ENCODE measurements around the gene ORM2. TPM values are rescaled to one million over a fixed set of nuclear protein-coding genes. Genes with fewer than 3 reads are reported as not detected.
A peak's percentile ranks its signal among the peaks of the same experiment; 100 is the strongest.

ORM2 gene
- total RNA-seq, 2 experiments from 2014 or later, result not detected

- peaks cover 78% of the 10 kb centered on the region for H3K36me3 Mint-ChIP-seq (ENCODE audit: low read depth)
- peaks cover 45% of the 10 kb centered on the region for H3K4me1 Mint-ChIP-seq
- no peaks in the 10 kb centered on the region for H3K9me3 Mint-ChIP-seq
- no peak for DNase-seq
- POLR2A ChIA-PET, result interaction anchor here (1.2 to 9.1 kb wide), 3 partner anchors 15 to 29 kb away, joined by 3 to 115 read pairs (median 5); partner anchors contain the start of gene AKNA
- CTCF ChIA-PET, result no interaction called here
- no peak overlapping the region for H3K4me3 Mint-ChIP-seq
- H3K27me3 Mint-ChIP-seq, result no peaks in the 10 kb centered on the region
- peak overlapping the region; percentile 22 for H3K27ac Mint-ChIP-seq
Measured at GRCh38 chr9:114357360-114357759, 27.7 kb downstream of the ORM2 start.

GRCh38 chr9:114357911-114358328, 28.3 kb downstream of the ORM2 start:
- no peaks in the 10 kb centered on the region for H3K9me3 Mint-ChIP-seq
- no peaks in the 10 kb centered on the region for H3K27me3 Mint-ChIP-seq
- POLR2A ChIA-PET, result interaction anchor here (1.2 to 17.7 kb wide), 3 partner anchors 14 to 29 kb away, joined by 3 to 633 read pairs (median 5); partner anchors contain the start of gene AKNA
- CTCF ChIA-PET, result no interaction called here
- no peak overlapping the region for H3K27ac Mint-ChIP-seq
- H3K4me3 Mint-ChIP-seq, result no peak overlapping the region
- DNase-seq, result no peak
- peaks cover 46% of the 10 kb centered on the region for H3K4me1 Mint-ChIP-seq
- peaks cover 80% of the 10 kb centered on the region for H3K36me3 Mint-ChIP-seq (ENCODE audit: low read depth)

GRCh38 chr9:114359801-114360200, 30.1 kb downstream of the ORM2 start:
- H3K27me3 Mint-ChIP-seq, result no peaks in the 10 kb centered on the region
- DNase-seq, result no peak
- CTCF ChIA-PET, result no interaction called here
- no peaks in the 10 kb centered on the region for H3K9me3 Mint-ChIP-seq
- H3K4me3 Mint-ChIP-seq, result no peak overlapping the region
- H3K4me1 Mint-ChIP-seq, result peaks cover 57% of the 10 kb centered on the region
- POLR2A ChIA-PET, result interaction anchor here (17.7 kb wide), 1 partner anchor 27 kb away, joined by 633 read pairs; the partner anchor contains the start of gene AKNA
- peaks cover 87% of the 10 kb centered on the region for H3K36me3 Mint-ChIP-seq (ENCODE audit: low read depth)
- peak overlapping the region; percentile 76 for H3K27ac Mint-ChIP-seq

GRCh38 chr9:114361542-114361941, 31.9 kb downstream of the ORM2 start:
- Mint-ChIP-seq H3K4me3 (no peak overlapping the region), H3K27ac (peak overlapping the region; percentile 76), H3K4me1 (peaks cover 70% of the 10 kb centered on the region), H3K9me3 (no peaks in the 10 kb centered on the region), H3K36me3 (ENCODE audit: low read depth) (peaks cover 93% of the 10 kb centered on the region), H3K27me3 (no peaks in the 10 kb centered on the region)
- ChIA-PET POLR2A (interaction anchor here (4.1 to 17.7 kb wide), 3 partner anchors 9 to 26 kb away, joined by 20 to 633 read pairs (median 48); partner anchors contain the start of gene AKNA), CTCF (interaction anchor here (1.1 to 2.1 kb wide), 2 partner anchors 9 to 43 kb away, joined by 4 to 9 read pairs; no protein-coding TSS in a partner anchor)
- no peak for DNase-seq

- Mint-ChIP-seq H3K36me3 (ENCODE audit: low read depth) (peaks cover 94% of the 10 kb centered on the region), H3K27ac (peak overlapping the region; percentile 87), H3K4me1 (peaks cover 76% of the 10 kb centered on the region), H3K27me3 (no peaks in the 10 kb centered on the region), H3K9me3 (no peaks in the 10 kb centered on the region), H3K4me3 (no peak overlapping the region)
- DNase-seq, result no peak
- CTCF ChIA-PET, result interaction anchor here (1.0 to 8.0 kb wide), 3 partner anchors 10 to 28 kb away, joined by 3 to 87 read pairs (median 9); partner anchors contain the start of gene AKNA
- POLR2A ChIA-PET, result interaction anchor here (0.9 to 17.7 kb wide), 6 partner anchors 9 to 25 kb away, joined by 3 to 633 read pairs (median 13); partner anchors contain the start of gene AKNA
Measured at GRCh38 chr9:114362394-114362793, 32.7 kb downstream of the ORM2 start.

GRCh38 chr9:114363424-114363823, 33.8 kb downstream of the ORM2 start:
- Mint-ChIP-seq H3K9me3 (no peaks in the 10 kb centered on the region), H3K27ac (peak overlapping the region; percentile 87), H3K36me3 (ENCODE audit: low read depth) (peaks cover 97% of the 10 kb centered on the region), H3K4me1 (peaks cover 81% of the 10 kb centered on the region), H3K27me3 (no peaks in the 10 kb centered on the region), H3K4me3 (no peak overlapping the region)
- POLR2A ChIA-PET, result interaction anchor here (0.9 to 17.7 kb wide), 7 partner anchors 9 to 24 kb away, joined by 3 to 633 read pairs (median 6); partner anchors contain the start of gene AKNA
- CTCF ChIA-PET, result interaction anchor here (1.0 to 8.0 kb wide), 4 partner anchors 10 to 27 kb away, joined by 3 to 87 read pairs (median 6); partner anchors contain the start of gene AKNA
- no peak for DNase-seq

- DNase-seq, result no peak
- Mint-ChIP-seq H3K4me1 (peaks cover 88% of the 10 kb centered on the region), H3K27me3 (no peaks in the 10 kb centered on the region), H3K36me3 (ENCODE audit: low read depth) (peaks cover 96% of the 10 kb centered on the region), H3K4me3 (peak overlapping the region; percentile 5), H3K9me3 (no peaks in the 10 kb centered on the region), H3K27ac (peak overlapping the region; percentile 87)
- POLR2A ChIA-PET, result interaction anchor here (1.0 to 17.7 kb wide), 8 partner anchors 8 to 23 kb away, joined by 3 to 633 read pairs (median 8); partner anchors contain the start of gene AKNA
- CTCF ChIA-PET, result interaction anchor here (1.0 to 8.0 kb wide), 4 partner anchors 9 to 39 kb away, joined by 3 to 87 read pairs (median 4); partner anchors contain the start of gene AKNA
Measured at GRCh38 chr9:114364134-114365041, 34.7 kb downstream of the ORM2 start.

GRCh38 chr9:114365194-114365593, 35.5 kb downstream of the ORM2 start:
- H3K27ac Mint-ChIP-seq, result peak overlapping the region; percentile 87
- no peaks in the 10 kb centered on the region for H3K27me3 Mint-ChIP-seq
- POLR2A ChIA-PET, result interaction anchor here (0.7 to 17.7 kb wide), 7 partner anchors 7 to 23 kb away, joined by 3 to 633 read pairs (median 11); partner anchors contain the start of gene AKNA

GRCh38 chr9:114366334-114367128, 36.9 kb downstream of the ORM2 start:
- ChIA-PET POLR2A (interaction anchor here (0.6 to 17.7 kb wide), 12 partner anchors 10 to 564 kb away, joined by 3 to 633 read pairs (median 4); partner anchors contain the start of genes AKNA and TNFSF8), CTCF (interaction anchor here (8.0 kb wide), 1 partner anchor 19 kb away, joined by 87 read pairs; the partner anchor contains the start of gene AKNA)
- peaks cover 94% of the 10 kb centered on the region for H3K36me3 Mint-ChIP-seq (ENCODE audit: low read depth)
- no peaks in the 10 kb centered on the region for H3K27me3 Mint-ChIP-seq
- H3K9me3 Mint-ChIP-seq, result no peaks in the 10 kb centered on the region
- peak overlapping the region; percentile 96 for H3K27ac Mint-ChIP-seq
- peak; percentile 63 for DNase-seq
- peaks cover 89% of the 10 kb centered on the region for H3K4me1 Mint-ChIP-seq
- peak overlapping the region; percentile 49 for H3K4me3 Mint-ChIP-seq

More at GRCh38 chr9:114365194-114365593, 35.5 kb downstream of the ORM2 start:
- CTCF ChIA-PET, result interaction anchor here (0.8 to 8.0 kb wide), 5 partner anchors 9 to 39 kb away, joined by 3 to 87 read pairs (median 3); partner anchors contain the start of gene AKNA
- H3K4me3 Mint-ChIP-seq, result peak overlapping the region; percentile 5
- H3K9me3 Mint-ChIP-seq, result no peaks in the 10 kb centered on the region
- peaks cover 96% of the 10 kb centered on the region for H3K36me3 Mint-ChIP-seq (ENCODE audit: low read depth)
- no peak for DNase-seq
- peaks cover 89% of the 10 kb centered on the region for H3K4me1 Mint-ChIP-seq

GRCh38 chr9:114367366-114367765, 37.7 kb downstream of the ORM2 start:
- Mint-ChIP-seq H3K27me3 (no peaks in the 10 kb centered on the region), H3K4me1 (peaks cover 94% of the 10 kb centered on the region), H3K27ac (peak overlapping the region; percentile 96), H3K4me3 (no peak overlapping the region), H3K9me3 (no peaks in the 10 kb centered on the region), H3K36me3 (ENCODE audit: low read depth) (peaks cover 93% of the 10 kb centered on the region)
- ChIA-PET CTCF (interaction anchor here (8.0 kb wide), 1 partner anchor 18 kb away, joined by 87 read pairs; the partner anchor contains the start of gene AKNA), POLR2A (interaction anchor here (0.9 to 17.7 kb wide), 13 partner anchors 11 to 563 kb away, joined by 3 to 633 read pairs (median 4); partner anchors contain the start of genes AKNA, TMEM268 and TNFSF8)
- DNase-seq, result no peak

GRCh38 chr9:114367772-114368569, 38.3 kb downstream of the ORM2 start:
- Mint-ChIP-seq H3K4me3 (no peak overlapping the region), H3K27me3 (no peaks in the 10 kb centered on the region), H3K27ac (peak overlapping the region; percentile 96), H3K36me3 (ENCODE audit: low read depth) (peaks cover 93% of the 10 kb centered on the region), H3K4me1 (peaks cover 95% of the 10 kb centered on the region), H3K9me3 (no peaks in the 10 kb centered on the region)
- no peak for DNase-seq
- ChIA-PET POLR2A (interaction anchor here (0.9 to 17.7 kb wide), 14 partner anchors 11 to 563 kb away, joined by 3 to 633 read pairs (median 4); partner anchors contain the start of genes AKNA, TMEM268 and TNFSF8), CTCF (interaction anchor here (8.0 kb wide), 1 partner anchor 17 kb away, joined by 87 read pairs; the partner anchor contains the start of gene AKNA)
